HAP-1 (cell line): Measurements from ENCODE around the gene LKAAEAR1.
"Not testable (repeated sequence)": the region's sequence is repeated elsewhere in the genome, so short reads cannot be mapped to it uniquely, and the experiment has no call there.

Experiments used
- DNase-seq, 2 experiments: peaks; one replicate each; pipeline ENCODE4 v3.0.0-alpha.2; 2016 to 2020; ENCODE audit warnings: low spot score in 2 of 2
- H3K27me3 ChIP-seq: fragments of 250-450 bp; sonication (Bioruptor Pico); 2 replicates; pipeline ENCODE4 v1.5.1; 2020; ENCODE audit warnings: low read depth, mild to moderate bottlenecking, moderate library complexity
- H3K36me3 ChIP-seq: fragments of 250-450 bp; sonication (Bioruptor Pico); replicated peaks from 2 replicates; pipeline ENCODE4 v1.5.1; 2020; ENCODE audit warnings: mild to moderate bottlenecking
- H3K4me1 ChIP-seq: fragments of 250-450 bp; sonication (Bioruptor Pico); 2 replicates; pipeline ENCODE4 v1.5.1; 2020; ENCODE audit warnings: mild to moderate bottlenecking
- H3K4me3 ChIP-seq: fragments of 250-450 bp; sonication (Bioruptor Pico); 2 replicates; pipeline ENCODE4 v1.5.1; 2020; ENCODE audit warnings: mild to moderate bottlenecking, moderate library complexity
- H3K9me3 ChIP-seq: fragments of 250-450 bp; sonication (Bioruptor Pico); 2 replicates; pipeline ENCODE4 v1.5.1; 2020; ENCODE audit warnings: mild to moderate bottlenecking, moderate library complexity
- in situ Hi-C: fragments of 300-500 bp; cut with MboI; formaldehyde crosslinking; loops from 3 replicates; pipeline ENCODE4 v1.14.3; 2020; ENCODE audit warnings: low sequenced_read_pairs, inconsistent platforms, mixed read lengths

Gene LKAAEAR1

DNA sequence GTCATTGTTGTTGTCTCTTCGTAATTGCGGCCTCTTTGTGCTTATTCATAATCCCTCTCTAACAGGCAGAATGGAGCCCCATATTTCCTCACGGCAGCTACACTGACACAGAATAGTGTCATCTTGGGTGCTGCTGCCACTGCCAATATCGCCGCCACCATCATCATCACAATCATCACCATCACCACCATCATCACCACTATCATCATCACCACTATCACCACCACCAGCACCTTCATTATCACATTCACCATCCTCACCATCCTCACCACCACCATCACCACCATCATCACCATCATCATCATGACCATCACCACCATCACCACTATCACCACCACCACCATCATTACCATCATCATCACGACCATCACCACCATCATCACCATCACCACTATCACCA is 12.3 kb upstream of the LKAAEAR1 start:
- no peak for DNase-seq
- Histone ChIP-seq H3K36me3 (no peaks in the 10 kb centered on the region), H3K4me1 (no peaks in the 10 kb centered on the region), H3K27me3 (no peaks in the 10 kb centered on the region), H3K9me3 (no peaks in the 10 kb centered on the region), H3K4me3 (no peak overlapping the region)
- in situ Hi-C loops: no loop called here

DNA sequence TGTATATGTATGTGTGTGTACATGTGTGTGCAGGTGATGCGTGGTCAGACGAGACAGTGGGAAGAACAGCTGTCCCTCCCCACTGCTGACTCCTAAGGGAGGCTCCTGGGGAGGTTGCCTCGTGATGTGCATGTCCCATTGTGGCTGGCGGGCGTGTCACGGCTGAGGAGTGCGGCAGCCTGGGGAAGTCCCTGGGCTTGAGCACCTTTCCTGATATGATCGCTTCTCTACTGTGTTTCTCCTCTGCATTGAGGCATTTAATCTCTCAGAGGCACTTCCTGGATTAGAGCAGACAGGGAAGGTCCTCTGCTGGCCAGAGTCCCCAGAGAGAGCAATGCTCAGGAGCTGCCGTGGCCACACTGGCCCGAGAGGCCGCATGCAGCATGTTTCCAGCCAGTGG is 11.7 kb upstream of the LKAAEAR1 start:
- no peak for DNase-seq
- H3K4me1 ChIP-seq: no peaks in the 10 kb centered on the region
- no peak overlapping the region for H3K4me3 ChIP-seq
- in situ Hi-C loops: no loop called here
- H3K9me3 ChIP-seq: no peaks in the 10 kb centered on the region
- H3K36me3 ChIP-seq: no peaks in the 10 kb centered on the region
- H3K27me3 ChIP-seq: no peaks in the 10 kb centered on the region

DNA sequence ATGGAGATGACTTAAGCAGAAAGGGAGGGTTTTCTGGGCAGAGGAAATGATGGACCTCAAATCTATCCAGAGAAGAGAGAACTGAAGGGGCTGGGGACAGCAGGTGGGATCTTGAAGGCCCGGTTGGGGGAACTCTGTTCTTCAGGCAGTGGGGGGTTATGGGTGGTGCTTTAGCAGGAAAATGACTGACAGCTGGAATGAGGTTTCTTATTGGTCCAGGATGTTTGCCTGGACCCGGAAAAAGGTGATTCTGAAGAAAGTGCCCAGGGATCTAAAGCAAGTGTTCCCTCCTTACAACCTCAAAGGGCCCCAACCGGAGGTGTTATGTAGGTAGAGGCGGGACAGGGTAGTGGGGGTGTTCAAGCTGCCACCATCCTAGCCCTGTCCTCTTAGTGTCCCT is 11.3 kb upstream of the LKAAEAR1 start:
- H3K36me3 ChIP-seq: no peaks in the 10 kb centered on the region
- H3K9me3 ChIP-seq: no peaks in the 10 kb centered on the region
- no peak overlapping the region for H3K4me3 ChIP-seq
- no peak for DNase-seq
- no peaks in the 10 kb centered on the region for H3K4me1 ChIP-seq
- in situ Hi-C loops: no loop called here
- H3K27me3 ChIP-seq: no peaks in the 10 kb centered on the region

DNA sequence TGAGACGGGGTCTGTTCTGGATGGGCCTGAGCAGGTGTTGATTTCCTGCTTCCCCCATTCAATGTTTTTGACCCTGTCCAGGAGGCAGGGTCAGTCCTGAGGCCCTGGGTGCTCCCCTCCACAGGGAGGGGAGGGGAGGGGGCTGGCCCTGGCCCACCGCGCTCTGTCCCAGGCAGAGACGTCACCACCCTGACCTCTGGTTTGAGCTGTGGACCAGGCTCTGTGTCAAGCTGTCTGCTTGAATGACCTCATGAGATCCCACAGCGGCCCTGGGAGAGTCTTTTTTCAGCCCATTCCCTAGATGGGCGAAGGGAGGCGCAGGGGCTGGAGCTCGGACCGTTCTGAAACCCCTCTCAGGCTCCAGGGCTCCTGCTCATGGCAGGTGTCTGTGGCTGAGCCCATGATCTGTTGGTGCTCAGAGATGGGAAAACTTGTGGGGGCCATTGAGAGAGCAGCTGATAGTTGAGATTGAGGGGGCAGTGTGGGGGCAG is 8.9 kb upstream of the LKAAEAR1 start:
- in situ Hi-C loops: no loop called here
- H3K27me3 ChIP-seq: no peaks in the 10 kb centered on the region
- H3K4me1 ChIP-seq: no peaks in the 10 kb centered on the region
- H3K9me3 ChIP-seq: no peaks in the 10 kb centered on the region
- DNase-seq: no peak
- H3K36me3 ChIP-seq: no peaks in the 10 kb centered on the region
- no peak overlapping the region for H3K4me3 ChIP-seq

- no peaks in the 10 kb centered on the region for H3K36me3 ChIP-seq
- H3K4me3 ChIP-seq: no peak overlapping the region
- no peak for DNase-seq
- no peaks in the 10 kb centered on the region for H3K27me3 ChIP-seq
- in situ Hi-C loops: no loop called here
- 0 out of 2 replicates have a peak, but pooled peaks cover 2% of the 10 kb centered on the region for H3K9me3 ChIP-seq
- no peaks in the 10 kb centered on the region for H3K4me1 ChIP-seq
These were observed 8.2 kb upstream of the LKAAEAR1 start for GRCh38 chr20:64092258-64093012.

DNA sequence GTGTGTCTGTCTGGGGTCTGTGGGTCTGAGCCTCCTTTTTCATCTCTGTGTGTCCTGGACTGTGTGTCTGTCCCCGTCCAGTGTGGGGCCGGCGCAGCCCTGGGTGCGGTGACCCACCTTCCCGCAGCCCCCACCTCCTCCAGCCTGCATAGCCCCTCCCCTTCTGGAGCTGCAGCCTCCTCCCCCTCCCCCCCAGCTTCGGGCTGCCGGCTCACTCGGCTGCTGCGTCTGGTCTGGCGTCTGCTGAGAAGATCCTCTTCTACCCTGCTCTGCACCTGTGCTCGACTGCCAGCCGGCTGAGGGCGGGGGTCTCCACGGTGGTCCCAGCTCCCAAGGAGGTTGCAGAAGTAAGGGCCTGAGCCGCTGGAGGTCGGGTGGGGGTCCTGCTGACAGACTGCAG is 7.6 kb upstream of the LKAAEAR1 start:
- Histone ChIP-seq H3K4me1 (no peaks in the 10 kb centered on the region), H3K9me3 (0 out of 2 replicates have a peak, but pooled peaks cover 2% of the 10 kb centered on the region), H3K27me3 (no peaks in the 10 kb centered on the region), H3K36me3 (no peaks in the 10 kb centered on the region), H3K4me3 (no peak overlapping the region)
- in situ Hi-C loops: no loop called here
- no peak for DNase-seq

DNA sequence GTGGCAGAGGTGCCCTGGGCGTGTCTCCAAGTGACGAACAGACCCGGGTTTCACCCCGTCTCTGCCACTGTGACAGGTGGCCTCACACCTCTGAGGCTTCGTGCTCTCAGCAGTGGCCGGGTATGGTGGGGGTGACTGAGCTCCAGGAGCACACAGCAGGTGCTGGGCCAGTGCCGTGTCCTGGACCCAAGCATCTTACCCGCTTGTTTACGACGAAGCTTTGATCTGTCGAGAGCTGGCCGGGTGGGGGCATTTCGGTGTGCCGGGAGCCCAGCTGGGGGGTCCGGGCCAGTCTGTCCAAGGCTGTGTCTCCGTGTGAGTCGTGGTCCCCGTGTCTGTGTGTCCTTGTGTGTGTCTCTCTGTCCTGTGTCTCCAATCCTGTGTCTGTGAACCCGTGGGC is 7.1 kb upstream of the LKAAEAR1 start:
- no peak for DNase-seq
- H3K27me3 ChIP-seq: no peaks in the 10 kb centered on the region

GRCh38 chr20:64090165-64090564 is 6.0 kb upstream of the LKAAEAR1 start:
- DNase-seq: peak in 1 of 2 experiments; percentile 49
- Histone ChIP-seq H3K9me3 (peaks cover 4% of the 10 kb centered on the region; the same call in 1 of the 2 replicates), H3K27me3 (no peaks in the 10 kb centered on the region), H3K36me3 (no peaks in the 10 kb centered on the region), H3K4me1 (no peaks in the 10 kb centered on the region), H3K4me3 (no peak overlapping the region)
- in situ Hi-C loops: no loop called here

More for the DNA sequence above, 7.1 kb upstream of the LKAAEAR1 start:
- Histone ChIP-seq H3K4me1 (no peaks in the 10 kb centered on the region), H3K4me3 (no peak overlapping the region), H3K9me3 (peaks cover 4% of the 10 kb centered on the region; the same call in 1 of the 2 replicates), H3K36me3 (no peaks in the 10 kb centered on the region)
- in situ Hi-C loops: no loop called here

DNA sequence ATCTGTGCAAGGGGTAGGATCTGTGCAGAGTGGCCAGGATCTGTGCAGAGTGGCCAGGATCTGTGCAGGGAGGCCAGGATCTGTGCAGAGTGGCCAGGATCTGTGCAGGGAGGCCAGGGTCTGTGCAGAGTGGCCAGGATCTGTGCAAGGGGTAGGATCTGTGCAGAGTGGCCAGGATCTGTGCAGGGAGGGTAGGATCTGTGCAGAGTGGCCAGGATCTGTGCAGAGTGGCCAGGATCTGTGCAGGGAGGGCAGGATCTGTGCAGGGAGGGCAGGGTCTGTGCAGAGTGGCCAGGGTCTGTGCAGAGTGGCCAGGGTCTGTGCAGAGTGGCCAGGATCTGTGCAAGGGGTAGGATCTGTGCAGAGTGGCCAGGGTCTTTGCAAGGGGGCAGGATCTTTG is 4.4 kb upstream of the LKAAEAR1 start:
- H3K4me3 ChIP-seq, DNase-seq, H3K4me1 ChIP-seq, in situ Hi-C loops, H3K36me3 ChIP-seq, H3K27me3 ChIP-seq, H3K9me3 ChIP-seq: not testable (repeated sequence)

DNA sequence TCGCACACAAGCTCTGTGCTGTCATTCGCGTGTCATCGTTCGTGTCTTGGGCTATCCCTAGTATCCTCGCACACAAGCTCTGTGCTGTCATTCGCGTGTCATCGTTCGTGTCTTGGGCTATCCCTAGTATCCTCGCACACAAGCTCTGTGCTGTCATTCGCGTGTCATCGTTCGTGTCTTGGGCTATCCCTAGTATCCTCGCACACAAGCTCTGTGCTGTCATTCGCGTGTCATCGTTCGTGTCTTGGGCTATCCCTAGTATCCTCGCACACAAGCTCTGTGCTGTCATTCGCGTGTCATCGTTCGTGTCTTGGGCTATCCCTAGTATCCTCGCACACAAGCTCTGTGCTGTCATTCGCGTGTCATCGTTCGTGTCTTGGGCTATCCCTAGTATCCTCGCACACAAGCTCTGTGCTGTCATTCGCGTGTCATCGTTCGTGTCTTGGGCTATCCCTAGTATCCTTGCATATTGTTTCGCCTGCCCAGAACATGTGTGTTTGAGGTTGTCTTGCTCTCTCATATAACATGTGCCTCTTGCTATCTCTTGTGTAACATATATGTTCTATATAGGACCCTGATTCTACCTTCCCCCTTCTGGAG is 3.1 kb upstream of the LKAAEAR1 start:
- H3K27me3 ChIP-seq, in situ Hi-C loops, H3K9me3 ChIP-seq, DNase-seq, H3K36me3 ChIP-seq, H3K4me3 ChIP-seq, H3K4me1 ChIP-seq: not testable (repeated sequence)

GRCh38 chr20:64086801-64087200 is 2.6 kb upstream of the LKAAEAR1 start:
- in situ Hi-C loops: no loop called here
- no peak overlapping the region for H3K4me3 ChIP-seq
- peaks cover 4% of the 10 kb centered on the region; the same call in 1 of the 2 replicates for H3K9me3 ChIP-seq
- no peaks in the 10 kb centered on the region for H3K27me3 ChIP-seq
- H3K36me3 ChIP-seq: no peaks in the 10 kb centered on the region
- DNase-seq: no peak
- H3K4me1 ChIP-seq: peaks cover 5% of the 10 kb centered on the region; the same call in 1 of the 2 replicates

GRCh38 chr20:64084685-64085152 is 521 bp upstream of the LKAAEAR1 start:
- Histone ChIP-seq H3K4me3 (no peak overlapping the region), H3K4me1 (peaks cover 10% of the 10 kb centered on the region; the same call in 1 of the 2 replicates), H3K9me3 (peaks cover 4% of the 10 kb centered on the region), H3K27me3 (no peaks in the 10 kb centered on the region), H3K36me3 (no peaks in the 10 kb centered on the region)
- in situ Hi-C loops: no loop called here
- no peak for DNase-seq

GRCh38 chr20:64083378-64083803 is 807 bp downstream of the LKAAEAR1 start:
- peak; percentile 87 to 95 for DNase-seq
- in situ Hi-C loops: no loop called here
- Histone ChIP-seq H3K4me1 (peaks cover 15% of the 10 kb centered on the region), H3K36me3 (no peaks in the 10 kb centered on the region), H3K9me3 (peaks cover 4% of the 10 kb centered on the region), H3K27me3 (no peaks in the 10 kb centered on the region), H3K4me3 (peak overlapping the region; percentile 33)

DNA sequence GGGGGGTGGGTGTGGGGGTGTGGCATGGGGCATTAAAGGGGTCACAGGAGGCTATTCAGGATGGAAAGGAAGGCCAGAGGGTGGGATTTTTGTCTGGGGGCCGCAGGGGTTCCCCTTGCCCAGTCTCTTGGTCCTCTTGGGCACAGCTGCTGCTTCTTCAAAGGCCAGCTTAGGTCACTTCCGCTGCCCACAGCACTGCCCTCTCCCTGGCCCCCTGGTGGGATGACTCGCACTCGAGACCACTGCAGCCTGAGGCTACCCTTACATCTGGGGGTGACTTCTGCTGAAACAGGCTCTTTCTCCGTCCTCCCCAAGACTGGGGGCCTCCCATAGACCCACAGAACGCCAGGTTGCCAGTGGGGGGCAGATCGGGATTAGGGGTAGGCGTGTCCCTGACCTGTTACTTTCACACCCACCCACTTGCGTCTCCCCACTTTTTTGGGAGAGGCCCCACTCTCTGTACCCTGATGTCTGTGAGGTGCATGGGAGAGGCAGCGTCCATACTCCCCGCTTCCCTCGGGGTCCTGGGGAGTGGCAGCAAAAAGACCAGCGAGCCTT is 1.3 kb downstream of the LKAAEAR1 start:
- in situ Hi-C loops: no loop called here
- DNase-seq: no peak
- Histone ChIP-seq H3K4me1 (peaks cover 17% of the 10 kb centered on the region), H3K9me3 (peaks cover 4% of the 10 kb centered on the region), H3K4me3 (peak overlapping the region; percentile 33), H3K36me3 (no peaks in the 10 kb centered on the region), H3K27me3 (no peaks in the 10 kb centered on the region)
